Fibroblast of villous mesenchyme (primary cell): ENCODE data around the gene NTM. TPM values are rescaled to one million over a fixed set of nuclear protein-coding genes. Genes with fewer than 3 reads are reported as not detected.

Experiments
- DNase-seq: peaks from one replicate; pipeline ENCODE4 v3.0.0-alpha.2; 2010; ENCODE audit warnings: low read depth
- H3K4me3 ChIP-seq: 2 replicates; pipeline ENCODE4 v1.5.1; 2011; ENCODE audit warnings: low read depth, mild to moderate bottlenecking, low read length
- total RNA-seq: library from RNA; depleted of rRNA; stranded (reverse); fragments of >200 nt; gene quantifications from 2 replicates; pipeline ENCODE4 v1.2.3, GENCODE V29; 2012
- TF ChIP-seq, protein P1 (sequence below): IDR thresholded peaks from 2 replicates; pipeline ENCODE4 v1.5.1; 2012; ENCODE audit warnings: low read depth, mild to moderate bottlenecking, low read length; ENCODE audit not compliant: insufficient read depth

Gene NTM
- total RNA-seq, 1 donor: 7.3 TPM

DNA sequence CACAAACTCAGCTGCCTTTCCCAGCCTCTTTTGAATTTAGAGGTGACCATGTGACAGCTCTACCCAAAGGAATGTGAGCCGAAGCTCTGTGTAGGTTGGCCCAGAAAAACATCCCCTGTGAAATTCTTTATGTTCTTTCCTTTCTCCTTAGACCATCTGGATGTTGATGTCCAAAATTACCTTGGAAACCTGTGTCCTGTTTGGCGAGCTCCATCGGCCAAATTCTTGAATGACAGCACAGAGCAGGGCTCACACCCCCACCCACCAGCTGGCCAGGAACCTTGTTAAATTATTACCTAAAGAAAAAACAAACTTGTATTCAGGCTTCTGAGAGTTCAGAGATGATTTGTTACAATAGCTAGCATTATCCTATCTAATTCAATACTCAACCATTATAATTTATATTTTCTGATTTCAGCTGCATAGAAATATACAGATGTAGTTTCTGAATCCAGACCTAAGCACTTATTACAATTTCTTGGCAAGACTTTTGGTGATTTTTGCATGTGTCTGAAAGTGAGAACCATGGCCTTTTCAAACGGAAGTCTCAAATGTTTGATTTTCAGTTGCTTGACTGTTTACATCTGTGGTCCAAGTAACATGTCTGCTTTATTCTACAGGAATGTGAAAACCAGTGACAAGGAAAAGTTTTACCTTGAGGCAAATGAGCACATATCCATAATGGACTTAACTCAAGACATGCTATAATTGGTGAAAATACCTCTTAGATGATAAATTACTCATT is 554.2 kb downstream of the NTM start:
- TF ChIP-seq, protein P1, sequence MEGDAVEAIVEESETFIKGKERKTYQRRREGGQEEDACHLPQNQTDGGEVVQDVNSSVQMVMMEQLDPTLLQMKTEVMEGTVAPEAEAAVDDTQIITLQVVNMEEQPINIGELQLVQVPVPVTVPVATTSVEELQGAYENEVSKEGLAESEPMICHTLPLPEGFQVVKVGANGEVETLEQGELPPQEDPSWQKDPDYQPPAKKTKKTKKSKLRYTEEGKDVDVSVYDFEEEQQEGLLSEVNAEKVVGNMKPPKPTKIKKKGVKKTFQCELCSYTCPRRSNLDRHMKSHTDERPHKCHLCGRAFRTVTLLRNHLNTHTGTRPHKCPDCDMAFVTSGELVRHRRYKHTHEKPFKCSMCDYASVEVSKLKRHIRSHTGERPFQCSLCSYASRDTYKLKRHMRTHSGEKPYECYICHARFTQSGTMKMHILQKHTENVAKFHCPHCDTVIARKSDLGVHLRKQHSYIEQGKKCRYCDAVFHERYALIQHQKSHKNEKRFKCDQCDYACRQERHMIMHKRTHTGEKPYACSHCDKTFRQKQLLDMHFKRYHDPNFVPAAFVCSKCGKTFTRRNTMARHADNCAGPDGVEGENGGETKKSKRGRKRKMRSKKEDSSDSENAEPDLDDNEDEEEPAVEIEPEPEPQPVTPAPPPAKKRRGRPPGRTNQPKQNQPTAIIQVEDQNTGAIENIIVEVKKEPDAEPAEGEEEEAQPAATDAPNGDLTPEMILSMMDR: no peak
- DNase-seq: peak; percentile 21
- H3K4me3 ChIP-seq: no peak overlapping the region

DNA sequence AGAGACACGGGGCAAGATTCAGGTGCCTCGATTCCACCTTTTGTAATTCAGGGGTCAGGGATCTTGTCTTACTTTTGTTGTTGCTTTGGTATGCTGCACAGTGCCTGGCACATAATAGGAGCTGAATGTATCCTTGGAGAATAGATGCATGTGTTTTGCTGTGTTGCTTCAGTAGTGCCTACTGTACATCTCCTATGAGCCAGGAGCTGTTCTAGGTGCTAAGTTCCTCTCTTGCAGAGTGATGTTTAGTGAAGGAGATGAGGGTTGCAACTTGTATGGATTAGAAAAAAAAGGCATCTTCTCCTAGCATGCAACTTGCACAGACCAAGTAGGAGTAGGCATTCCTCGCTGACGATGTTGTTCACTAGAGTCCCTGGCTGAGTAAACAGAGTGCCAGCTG is 555.4 kb downstream of the NTM start:
- H3K4me3 ChIP-seq: no peak overlapping the region
- no peak for DNase-seq
- TF ChIP-seq, protein P1: no peak

DNA sequence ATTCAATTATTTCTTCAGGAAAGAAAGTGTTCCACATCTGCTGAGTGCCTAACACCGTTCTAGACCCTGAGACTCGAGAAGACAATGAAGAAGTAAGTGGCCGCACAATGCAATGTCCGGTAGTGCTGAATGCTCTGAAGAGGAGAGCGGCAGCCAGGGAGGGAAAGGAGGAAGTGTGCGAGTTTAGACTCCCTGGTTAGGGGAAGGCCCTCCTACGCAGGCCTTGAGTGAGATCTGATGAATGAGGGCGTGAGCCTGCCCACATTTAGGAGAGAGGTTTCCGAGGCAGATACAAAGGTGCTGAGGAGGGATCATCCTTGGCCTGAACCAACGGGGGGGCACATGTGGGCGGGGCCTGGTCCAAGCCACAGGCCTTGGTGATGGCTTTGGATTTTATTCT is 558.6 kb downstream of the NTM start:
- DNase-seq: no peak
- H3K4me3 ChIP-seq: no peak overlapping the region
- TF ChIP-seq, protein P1: no peak

DNA sequence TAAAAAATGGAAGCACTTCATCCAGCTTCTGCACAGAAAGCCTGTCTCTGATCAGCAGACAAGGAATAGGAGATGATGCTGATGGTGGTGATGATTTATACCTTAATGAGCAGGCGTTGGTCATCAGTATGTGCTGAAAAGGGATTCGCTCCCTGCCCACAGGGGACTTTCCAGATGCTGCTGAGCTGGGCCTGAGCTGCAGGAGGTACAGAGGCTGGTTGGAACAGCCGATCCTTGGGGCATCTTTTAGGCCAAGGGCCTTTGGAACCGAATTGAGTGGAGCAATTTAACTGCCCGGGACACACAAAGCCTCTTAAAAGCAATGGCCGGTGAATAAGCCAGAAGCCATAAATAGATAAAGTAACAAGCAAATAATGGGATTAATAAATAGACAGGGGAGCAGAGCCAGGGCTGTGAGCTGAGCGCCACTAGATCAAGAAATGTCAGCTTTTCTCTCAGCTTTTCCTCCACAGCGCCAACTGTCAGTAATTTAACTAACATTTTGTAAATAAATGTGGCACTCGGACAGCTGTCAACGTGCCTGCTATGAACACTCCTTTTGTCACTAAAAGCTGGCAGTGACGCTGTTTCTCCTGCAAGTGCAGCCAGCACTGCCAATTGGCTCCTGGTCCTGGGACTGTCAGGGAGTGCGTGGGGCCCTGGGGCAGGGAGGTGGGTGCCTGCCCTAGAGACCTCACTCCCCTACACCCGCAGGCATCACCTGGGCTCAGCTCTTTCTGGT is 562.3 kb downstream of the NTM start:
- TF ChIP-seq, protein P1: no peak
- no peak for DNase-seq
- no peak overlapping the region for H3K4me3 ChIP-seq

DNA sequence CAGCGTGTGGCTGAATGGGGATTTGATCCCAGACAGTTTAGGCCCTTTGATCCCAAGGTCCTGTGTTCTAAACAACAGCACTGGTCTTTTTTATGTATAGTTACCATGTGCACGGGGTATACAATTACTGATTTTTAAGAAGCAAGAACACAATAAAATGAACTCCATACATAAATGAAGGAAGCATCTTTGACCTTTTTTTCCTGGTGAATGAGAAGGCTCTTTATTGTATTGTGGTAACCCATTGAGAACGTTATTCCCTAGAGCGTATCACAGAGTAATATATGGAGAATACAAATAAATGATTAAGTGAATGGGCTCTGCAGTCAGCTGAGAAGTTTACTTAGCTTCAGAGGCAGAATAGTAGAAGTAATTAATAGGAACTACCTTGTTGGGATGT is 563.6 kb downstream of the NTM start:
- TF ChIP-seq, protein P1: no peak
- no peak for DNase-seq
- H3K4me3 ChIP-seq: no peak overlapping the region

DNA sequence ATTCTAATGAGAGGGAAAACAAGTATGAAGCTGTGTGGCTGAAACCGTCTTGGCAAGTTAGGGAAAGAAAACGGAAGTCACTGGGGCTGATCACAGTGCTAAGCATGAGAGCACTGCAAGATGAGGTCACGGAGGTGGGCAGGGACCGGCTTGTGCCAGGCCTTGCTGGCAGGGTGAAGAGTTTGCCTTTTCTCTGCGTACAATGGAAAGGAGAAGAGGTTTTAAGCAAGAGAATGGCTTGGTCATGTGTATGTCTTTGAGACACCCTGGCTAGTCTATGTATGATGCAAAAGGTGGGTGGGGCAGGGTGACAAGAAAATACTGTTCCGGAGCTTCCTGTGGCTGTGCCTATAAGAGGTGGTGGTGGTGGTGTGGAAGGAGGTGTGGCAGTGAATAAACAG is 567.9 kb downstream of the NTM start:
- TF ChIP-seq, protein P1: no peak
- no peak overlapping the region for H3K4me3 ChIP-seq
- no peak for DNase-seq
